NK-92 (cell line): ENCODE data around the gene KCNJ18.
"Not testable (repeated sequence)": the region's sequence is repeated elsewhere in the genome, so short reads cannot be mapped to it uniquely, and the experiment has no call there.

Source experiments
- DNase-seq: peaks from one replicate; lab custom pipeline; 2025; ENCODE audit not compliant: unreplicated experiment; lab: John Stamatoyannopoulos, UW

The KCNJ18 gene

DNA sequence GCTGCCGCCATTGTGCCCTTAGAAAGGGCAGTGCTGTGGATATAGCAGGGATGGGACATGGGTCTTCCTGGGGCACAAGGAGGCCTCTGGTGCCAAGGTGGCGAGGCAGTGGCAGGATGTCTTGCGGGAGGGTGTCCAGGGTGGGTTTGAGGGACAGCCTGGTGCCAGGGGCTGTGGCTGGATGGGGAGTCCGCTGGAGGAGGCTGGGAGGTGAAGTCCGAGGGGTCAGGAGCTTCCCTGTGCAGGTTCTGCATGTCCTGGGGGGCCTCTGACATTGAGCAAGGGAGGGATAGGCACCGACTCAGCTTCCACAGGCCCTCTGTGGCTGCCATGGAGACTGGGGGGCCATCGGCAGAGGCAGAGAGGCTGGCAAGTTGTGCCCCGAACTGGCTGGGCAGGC lies 9.7 kb downstream of the KCNJ18 start:
- not testable (repeated sequence) for DNase-seq

DNA sequence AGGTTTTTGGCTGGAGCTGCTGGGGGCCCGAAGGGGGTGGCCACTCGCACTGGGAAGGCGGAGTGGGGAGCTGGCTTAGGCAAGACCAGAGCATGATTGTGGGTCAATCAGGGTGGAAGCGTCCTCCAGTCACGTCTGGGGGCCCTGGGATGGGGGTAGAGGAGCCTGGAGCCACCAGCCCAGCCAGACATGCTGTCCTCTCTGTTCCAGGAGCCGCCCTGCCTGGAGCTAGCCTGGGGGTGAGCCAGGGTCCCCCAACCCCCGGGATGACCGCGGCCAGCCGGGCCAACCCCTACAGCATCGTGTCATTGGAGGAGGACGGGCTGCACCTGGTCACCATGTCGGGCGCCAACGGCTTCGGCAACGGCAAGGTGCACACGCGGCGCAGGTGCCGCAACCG lies 10.2 kb downstream of the KCNJ18 start:
- not testable (repeated sequence) for DNase-seq

GRCh38 chr17:21702940-21703640 lies 10.8 kb downstream of the KCNJ18 start:
- DNase-seq: not testable (repeated sequence)

GRCh38 chr17:21703891-21704872 lies 11.9 kb downstream of the KCNJ18 start:
- DNase-seq: not testable (repeated sequence)

GRCh38 chr17:21705021-21705601 lies 12.8 kb downstream of the KCNJ18 start:
- DNase-seq: no peak

GRCh38 chr17:21705746-21706145 lies 13.4 kb downstream of the KCNJ18 start:
- DNase-seq: not testable (repeated sequence)

GRCh38 chr17:21706546-21706945 lies 14.2 kb downstream of the KCNJ18 start:
- not testable (repeated sequence) for DNase-seq

GRCh38 chr17:21707131-21707530 lies 14.8 kb downstream of the KCNJ18 start:
- not testable (repeated sequence) for DNase-seq

DNA sequence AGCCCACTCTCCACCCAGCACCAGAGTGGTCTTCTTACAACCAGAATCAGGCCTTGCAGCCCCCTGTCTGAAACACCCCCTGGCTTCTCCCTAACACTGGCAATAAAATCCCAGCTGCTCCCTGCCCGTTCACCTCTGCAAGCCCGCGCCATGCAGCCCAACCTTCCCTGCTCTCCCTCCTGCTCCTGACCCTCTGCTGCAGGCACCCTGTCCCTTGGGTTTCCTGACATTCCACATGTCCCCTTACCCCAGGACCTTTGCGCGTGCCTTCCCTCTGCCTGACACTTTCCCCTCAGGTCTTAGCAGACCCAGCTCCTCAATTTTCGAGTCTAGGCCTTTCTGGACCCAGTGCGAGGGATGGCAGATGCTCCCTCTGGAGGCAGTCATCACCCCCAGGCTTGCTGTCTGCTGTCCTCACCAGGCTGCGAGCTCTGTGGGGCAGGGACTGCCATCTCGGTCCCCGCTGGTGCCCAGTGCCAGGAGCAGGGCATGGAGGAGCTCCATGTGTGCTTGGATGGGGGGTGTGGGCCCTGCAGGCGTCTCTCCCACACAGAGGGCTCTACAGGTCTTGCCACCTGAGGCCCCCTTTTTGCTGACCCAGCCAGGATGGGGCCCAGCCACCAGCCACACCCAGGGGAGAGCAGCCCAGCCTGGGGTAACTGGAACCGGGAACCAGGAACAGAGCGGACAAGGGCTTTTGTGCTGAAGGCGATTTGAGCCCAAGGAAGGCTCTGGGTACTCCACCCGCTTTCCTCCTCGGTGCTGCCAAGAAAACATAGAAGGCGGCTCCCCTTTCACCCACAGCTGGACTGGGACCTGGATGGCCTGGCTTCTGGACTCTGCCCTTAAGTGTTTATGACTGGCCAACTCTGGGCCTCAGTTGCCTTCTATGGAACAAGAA lies 15.6 kb downstream of the KCNJ18 start:
- DNase-seq: not testable (repeated sequence)

DNA sequence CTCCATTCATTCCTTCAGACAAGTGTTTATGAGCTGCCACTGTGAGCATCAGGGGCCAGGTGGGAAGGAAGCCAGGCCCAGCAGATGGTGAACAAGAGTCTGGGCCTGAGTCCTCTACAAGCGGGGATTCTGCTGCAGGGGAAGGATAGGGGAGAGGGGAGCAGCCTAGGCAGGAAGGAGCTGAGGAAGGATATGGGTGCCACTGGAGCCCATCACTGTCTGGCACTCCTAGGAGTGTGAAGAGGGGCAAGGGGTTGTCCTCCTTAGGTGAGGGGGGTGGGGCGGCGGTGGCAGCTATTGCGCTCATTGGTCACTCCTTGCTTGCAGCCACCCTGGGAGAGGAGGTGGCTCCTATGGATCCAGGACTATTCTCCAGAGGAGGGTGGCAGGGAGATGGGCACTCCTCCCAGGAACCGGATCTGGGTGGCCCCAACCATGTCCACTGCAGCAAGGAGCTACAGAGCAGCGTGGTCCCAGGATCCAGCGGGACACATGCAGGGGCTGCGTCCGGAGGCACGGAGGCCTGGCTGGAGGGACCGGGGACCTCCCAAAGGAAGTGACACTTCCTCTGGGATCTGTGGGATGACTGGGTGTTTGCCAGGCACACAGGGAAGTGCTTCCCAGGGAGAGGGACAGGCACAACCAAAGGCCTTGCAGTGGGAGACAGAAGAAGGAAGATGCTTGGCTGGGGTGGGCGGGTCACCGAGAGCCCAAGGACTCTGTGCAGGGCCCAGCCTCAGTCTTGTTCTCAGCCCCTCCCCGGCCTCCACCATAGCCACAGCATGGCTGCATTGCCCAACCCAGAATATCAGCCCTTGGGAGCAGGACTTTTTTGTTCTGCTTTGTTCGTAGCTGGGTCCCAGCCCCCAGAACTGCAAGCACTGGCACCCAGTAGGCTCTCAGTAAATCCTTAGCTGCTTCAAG lies 16.6 kb downstream of the KCNJ18 start:
- not testable (repeated sequence) for DNase-seq

DNA sequence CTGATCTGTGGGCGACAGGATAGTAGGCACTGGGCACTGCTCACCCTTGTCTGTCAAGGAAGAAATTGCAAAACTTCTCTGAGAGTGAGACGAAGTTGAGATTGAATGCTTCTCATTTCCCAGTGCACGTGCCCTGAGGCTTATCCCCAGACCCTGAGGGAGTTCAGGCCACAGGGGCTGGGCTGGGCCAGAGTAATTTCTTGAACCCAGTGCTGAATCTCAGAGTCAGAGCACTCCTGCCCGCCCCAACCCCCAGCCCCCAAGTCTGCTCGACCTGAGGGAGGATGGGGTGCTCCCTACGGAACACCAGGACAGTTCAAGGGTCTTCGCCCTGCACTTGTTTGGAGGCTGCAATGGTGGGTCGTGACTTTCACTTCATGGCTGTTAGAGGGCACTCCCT lies 17.7 kb downstream of the KCNJ18 start:
- DNase-seq: not testable (repeated sequence)

DNA sequence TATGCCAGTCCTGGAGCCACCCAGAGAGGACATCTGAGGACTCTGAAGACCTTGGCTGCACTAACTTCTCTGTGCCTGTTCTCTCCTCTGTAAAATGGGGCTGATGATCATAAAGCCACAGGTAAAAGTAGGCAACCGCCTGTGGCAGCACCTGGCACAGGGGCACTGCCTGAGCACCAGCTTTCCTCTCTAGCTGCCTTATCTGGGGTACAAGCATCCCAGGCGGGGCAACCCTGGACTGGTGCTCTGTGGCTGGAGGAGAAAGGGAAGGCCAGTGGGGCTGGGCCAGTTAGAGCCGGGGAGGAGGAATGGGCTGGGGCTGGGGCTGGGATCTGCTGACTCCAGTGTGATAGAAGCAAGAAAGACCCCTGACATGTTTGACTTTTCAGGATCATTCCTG lies 18.2 kb downstream of the KCNJ18 start:
- not testable (repeated sequence) for DNase-seq

DNA sequence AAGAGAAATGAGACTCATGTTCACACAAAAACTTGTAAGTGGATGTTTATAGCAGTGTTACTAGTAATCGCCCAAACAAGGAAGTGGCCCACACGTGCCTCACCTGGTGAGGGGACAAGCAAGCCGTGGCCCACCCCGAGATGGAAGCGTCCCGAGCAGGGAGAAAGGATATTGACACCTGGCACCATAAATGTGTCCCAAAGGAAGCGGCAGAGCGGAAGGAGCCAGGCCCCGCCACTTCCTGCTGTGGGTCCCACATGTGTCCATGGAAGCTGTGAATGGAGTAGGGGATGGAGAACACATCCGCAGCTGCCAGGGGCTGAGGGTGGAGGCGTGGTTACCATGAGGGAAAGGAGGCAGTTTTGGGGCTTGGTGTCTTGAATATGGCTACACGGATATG lies 18.9 kb downstream of the KCNJ18 start:
- DNase-seq: no peak

GRCh38 chr17:21713020-21713419 lies 20.7 kb downstream of the KCNJ18 start:
- not testable (repeated sequence) for DNase-seq

- DNase-seq: not testable (repeated sequence)
These were observed 21.3 kb downstream of the KCNJ18 start for GRCh38 chr17:21713631-21714030.

- not testable (repeated sequence) for DNase-seq
These were observed 22.4 kb downstream of the KCNJ18 start for GRCh38 chr17:21714676-21715075.

GRCh38 chr17:21715877-21716276 lies 23.6 kb downstream of the KCNJ18 start:
- DNase-seq: not testable (repeated sequence)

- not testable (repeated sequence) for DNase-seq
These were observed 26.6 kb downstream of the KCNJ18 start for GRCh38 chr17:21718971-21719370.

GRCh38 chr17:21719511-21720226 lies 27.3 kb downstream of the KCNJ18 start:
- DNase-seq: not testable (repeated sequence)
